Neural cell (in vitro differentiated cells): ENCODE data around the gene AFDN. TPM values are rescaled to one million over a fixed set of nuclear protein-coding genes. Genes with fewer than 3 reads are reported as not detected.

Experiments used
- H2AFZ ChIP-seq: fragments of 200-600, 300-800 bp; sonication (generic), shearing (Covaris generic); 2 replicates; pipeline ENCODE4 v1.6.0; 2014; ENCODE audit warnings: low read depth, mild to moderate bottlenecking, antibody characterized with exemption, low read length, moderate library complexity
- H3F3A ChIP-seq: fragments of 200-600 bp; shearing (Covaris generic); 2 replicates; pipeline ENCODE4 v1.6.1; 2016; ENCODE audit warnings: mild to moderate bottlenecking, moderate library complexity, mixed read lengths, antibody characterized with exemption, low read length; ENCODE audit not compliant: insufficient read depth, poor library complexity, severe bottlenecking
- H3K27ac ChIP-seq: fragments of 200-600, 300-800 bp; sonication (generic), shearing (Covaris generic); 2 replicates; pipeline ENCODE4 v1.5.1; 2014; ENCODE audit warnings: mild to moderate bottlenecking, low read length, moderate library complexity
- H3K27me3 ChIP-seq: fragments of 300-800, 200-600 bp; sonication (generic), shearing (Covaris generic); 2 replicates; pipeline ENCODE4 v1.6.0; 2014; ENCODE audit warnings: mild to moderate bottlenecking, low read depth, low read length, moderate library complexity; ENCODE audit not compliant: insufficient read depth
- H3K36me3 ChIP-seq: fragments of 300-800, 200-600 bp; sonication (generic), shearing (Covaris generic); 2 replicates; pipeline ENCODE4 v1.5.1; 2014; ENCODE audit warnings: mild to moderate bottlenecking, antibody characterized with exemption, low read length, moderate library complexity; ENCODE audit not compliant: insufficient read depth
- H3K4me2 ChIP-seq: fragments of 300-800, 200-600 bp; sonication (generic), shearing (Covaris generic); 2 replicates; pipeline ENCODE4 v1.6.0; 2014; ENCODE audit warnings: mild to moderate bottlenecking, low read length
- H3K4me3 ChIP-seq: fragments of 300-800, 200-600 bp; sonication (generic), shearing (Covaris generic); 2 replicates; pipeline ENCODE4 v1.5.1; 2014; ENCODE audit warnings: mild to moderate bottlenecking, low read length, moderate library complexity
- H3K79me2 ChIP-seq: fragments of 200-600 bp; shearing (Covaris generic); replicated peaks from 2 replicates; pipeline ENCODE4 v1.6.0; 2014; ENCODE audit warnings: mild to moderate bottlenecking, low read length, moderate library complexity; ENCODE audit not compliant: insufficient read depth
- H3K9ac ChIP-seq: fragments of 300-800, 200-600 bp; sonication (generic), shearing (Covaris generic); 2 replicates; pipeline ENCODE4 v1.6.1; 2016; ENCODE audit warnings: mild to moderate bottlenecking, low read length, mixed read lengths
- H3K9me2 ChIP-seq: fragments of 200-600 bp; shearing (Covaris generic); 2 replicates; pipeline ENCODE4 v1.6.1; 2016; ENCODE audit warnings: mild to moderate bottlenecking, low read length, mixed read lengths; ENCODE audit not compliant: insufficient read depth
- H3K9me3 ChIP-seq: fragments of 200-600, 300-800 bp; sonication (generic), shearing (Covaris generic); 2 replicates; pipeline ENCODE4 v1.6.1; 2016; ENCODE audit warnings: mild to moderate bottlenecking, mixed run types, low read length, moderate library complexity, mixed read lengths
- H4K20me1 ChIP-seq: fragments of 200-600 bp; shearing (Covaris generic); 2 replicates; pipeline ENCODE4 v1.6.1; 2016; ENCODE audit warnings: mild to moderate bottlenecking, mixed run types; ENCODE audit not compliant: insufficient read depth
- EP300 ChIP-seq: fragments of 450-650 bp; conservative IDR thresholded peaks from 2 replicates; pipeline ENCODE4 v1.6.1; 2014; ENCODE audit warnings: antibody characterized with exemption, mild to moderate bottlenecking, moderate library complexity; ENCODE audit not compliant: poor library complexity, severe bottlenecking
- EZH2 ChIP-seq: fragments of 200-600, 300-800 bp; shearing (Covaris generic), sonication (generic); IDR thresholded peaks from 2 replicates; pipeline ENCODE4 v1.6.1; 2014; ENCODE audit warnings: antibody characterized with exemption, low read length, borderline replicate concordance, mild to moderate bottlenecking; ENCODE audit not compliant: insufficient read depth, poor library complexity, severe bottlenecking
- MXI1 ChIP-seq: fragments of 450-650 bp; conservative IDR thresholded peaks from 2 replicates; pipeline ENCODE4 v1.6.1; 2014; ENCODE audit warnings: antibody characterized with exemption, mild to moderate bottlenecking; ENCODE audit not compliant: poor library complexity, severe bottlenecking
- POLR2AphosphoS5 ChIP-seq: IDR thresholded peaks from 2 replicates; pipeline ENCODE4 v1.6.1; 2012
- SMC3 ChIP-seq: fragments of 450-650 bp; conservative IDR thresholded peaks from 2 replicates; pipeline ENCODE4 v1.6.1; 2014; ENCODE audit warnings: antibody characterized with exemption, mild to moderate bottlenecking, moderate library complexity; ENCODE audit not compliant: poor library complexity
- polyA plus RNA-seq: library from polyadenylated mRNA; depleted of rRNA; stranded (reverse); fragments of >200 nt; gene quantifications from 2 replicates; pipeline ENCODE4 v1.2.3, GENCODE V29; 2014
- TF ChIP-seq, protein P1 (sequence below): fragments of 450-650 bp; IDR thresholded peaks from 2 replicates; pipeline ENCODE4 v1.5.1; 2014; ENCODE audit warnings: antibody characterized with exemption, mild to moderate bottlenecking, moderate library complexity; ENCODE audit not compliant: poor library complexity, severe bottlenecking

Gene AFDN
- polyA plus RNA-seq, 1 donor from 2014 or later = 193 TPM

DNA sequence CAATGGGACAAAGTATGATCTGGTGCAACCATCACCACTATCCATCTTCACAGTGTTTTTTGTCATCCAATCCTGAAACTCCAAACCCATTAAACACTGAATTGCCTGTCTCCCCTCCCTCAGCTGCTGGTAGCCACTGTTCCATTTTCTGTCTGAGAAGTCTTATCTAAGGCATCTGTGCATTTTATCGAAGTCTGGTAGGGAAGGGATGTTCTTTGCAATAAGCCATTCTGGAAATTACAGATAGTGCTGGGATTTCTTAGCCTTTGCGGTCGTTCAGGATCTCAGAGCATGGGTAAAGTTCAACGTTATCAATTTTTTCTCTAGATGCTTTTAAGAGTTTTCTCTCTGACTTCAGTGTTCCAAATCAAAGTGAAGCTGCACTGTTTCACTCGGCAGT lies 194.9 kb downstream of the AFDN start:
- Histone ChIP-seq H3K27me3 (no peaks in the 10 kb centered on the region), H4K20me1 (no peaks in the 10 kb centered on the region), H3K27ac (no peak overlapping the region), H3K36me3 (no peaks in the 10 kb centered on the region), H3K4me3 (no peak overlapping the region), H3K9me2 (no peaks in the 10 kb centered on the region), H3K9me3 (no peaks in the 10 kb centered on the region), H2AFZ (no peak overlapping the region), H3K4me2 (no peak overlapping the region), H3F3A (no peaks in the 10 kb centered on the region), H3K79me2 (no peaks in the 10 kb centered on the region), H3K9ac (no peak overlapping the region)
- no peak for TF ChIP-seq EP300
- no peak for TF ChIP-seq POLR2AphosphoS5
- TF ChIP-seq SMC3 = no peak
- TF ChIP-seq MXI1 = no peak
- TF ChIP-seq, protein P1, sequence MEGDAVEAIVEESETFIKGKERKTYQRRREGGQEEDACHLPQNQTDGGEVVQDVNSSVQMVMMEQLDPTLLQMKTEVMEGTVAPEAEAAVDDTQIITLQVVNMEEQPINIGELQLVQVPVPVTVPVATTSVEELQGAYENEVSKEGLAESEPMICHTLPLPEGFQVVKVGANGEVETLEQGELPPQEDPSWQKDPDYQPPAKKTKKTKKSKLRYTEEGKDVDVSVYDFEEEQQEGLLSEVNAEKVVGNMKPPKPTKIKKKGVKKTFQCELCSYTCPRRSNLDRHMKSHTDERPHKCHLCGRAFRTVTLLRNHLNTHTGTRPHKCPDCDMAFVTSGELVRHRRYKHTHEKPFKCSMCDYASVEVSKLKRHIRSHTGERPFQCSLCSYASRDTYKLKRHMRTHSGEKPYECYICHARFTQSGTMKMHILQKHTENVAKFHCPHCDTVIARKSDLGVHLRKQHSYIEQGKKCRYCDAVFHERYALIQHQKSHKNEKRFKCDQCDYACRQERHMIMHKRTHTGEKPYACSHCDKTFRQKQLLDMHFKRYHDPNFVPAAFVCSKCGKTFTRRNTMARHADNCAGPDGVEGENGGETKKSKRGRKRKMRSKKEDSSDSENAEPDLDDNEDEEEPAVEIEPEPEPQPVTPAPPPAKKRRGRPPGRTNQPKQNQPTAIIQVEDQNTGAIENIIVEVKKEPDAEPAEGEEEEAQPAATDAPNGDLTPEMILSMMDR = no peak
- no peak for TF ChIP-seq EZH2

Other genes with a start within 250 kb of the AFDN start
- gene KIF25, start 170.8 kb downstream of the AFDN start, polyA plus RNA-seq = not detected in 2 replicates